Suprapubic skin (tissue), 3 donors: ENCODE results near the gene TIMM10B.

ENCODE experiments used
- EP300 ChIP-seq: sonication (generic); formaldehyde crosslinking; IDR thresholded peaks from one replicate; pipeline ENCODE4 v1.6.1; 2017; ENCODE audit warnings: antibody characterized with exemption
- TF ChIP-seq, protein P1 (sequence below), 2 donors: fragments of 200-600 bp in 1 of 2; fragments of 450-650 bp in 1 of 2; sonication (generic) in 1 of 2; IDR thresholded peaks; one replicate each; pipeline ENCODE4 v1.5.1; 2016 to 2019; ENCODE audit warnings: antibody characterized with exemption in 2 of 2, mild to moderate bottlenecking in 1 of 2, moderate library complexity in 1 of 2

DNA sequence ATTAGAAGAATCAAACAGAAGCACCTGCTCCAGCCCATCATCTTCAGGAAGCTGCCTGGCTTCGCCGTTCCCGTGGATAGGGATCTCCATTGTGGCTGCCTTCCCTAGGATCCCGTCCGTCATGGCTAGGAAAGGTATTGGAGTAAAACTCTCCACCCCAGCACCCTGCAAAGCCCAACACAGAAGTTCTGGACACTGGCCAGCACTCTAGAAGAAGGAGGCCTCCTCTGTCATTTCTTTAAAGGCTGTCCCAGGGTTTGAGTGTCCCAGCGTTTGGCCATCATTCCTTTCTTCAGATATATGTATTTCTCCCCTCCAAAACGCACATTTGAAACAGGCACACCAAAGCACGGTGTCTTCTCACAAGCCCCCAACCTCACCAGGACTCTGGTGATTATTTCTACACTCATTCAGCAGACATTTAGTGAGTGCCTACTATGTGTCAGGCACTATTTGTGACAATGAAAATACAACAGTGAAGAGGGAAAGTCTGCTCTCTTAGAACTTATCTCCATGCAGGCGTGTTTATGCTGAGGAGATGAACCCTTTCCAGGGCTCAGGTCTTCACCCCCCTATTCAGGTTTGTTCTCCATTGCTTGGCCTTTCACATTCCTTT is 894 bp upstream of the TIMM10B start:
- TF ChIP-seq, protein P1, sequence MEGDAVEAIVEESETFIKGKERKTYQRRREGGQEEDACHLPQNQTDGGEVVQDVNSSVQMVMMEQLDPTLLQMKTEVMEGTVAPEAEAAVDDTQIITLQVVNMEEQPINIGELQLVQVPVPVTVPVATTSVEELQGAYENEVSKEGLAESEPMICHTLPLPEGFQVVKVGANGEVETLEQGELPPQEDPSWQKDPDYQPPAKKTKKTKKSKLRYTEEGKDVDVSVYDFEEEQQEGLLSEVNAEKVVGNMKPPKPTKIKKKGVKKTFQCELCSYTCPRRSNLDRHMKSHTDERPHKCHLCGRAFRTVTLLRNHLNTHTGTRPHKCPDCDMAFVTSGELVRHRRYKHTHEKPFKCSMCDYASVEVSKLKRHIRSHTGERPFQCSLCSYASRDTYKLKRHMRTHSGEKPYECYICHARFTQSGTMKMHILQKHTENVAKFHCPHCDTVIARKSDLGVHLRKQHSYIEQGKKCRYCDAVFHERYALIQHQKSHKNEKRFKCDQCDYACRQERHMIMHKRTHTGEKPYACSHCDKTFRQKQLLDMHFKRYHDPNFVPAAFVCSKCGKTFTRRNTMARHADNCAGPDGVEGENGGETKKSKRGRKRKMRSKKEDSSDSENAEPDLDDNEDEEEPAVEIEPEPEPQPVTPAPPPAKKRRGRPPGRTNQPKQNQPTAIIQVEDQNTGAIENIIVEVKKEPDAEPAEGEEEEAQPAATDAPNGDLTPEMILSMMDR (IDR thresholded peaks at IDR 0.05): no peak
- no peak for TF ChIP-seq EP300
